Karpas-422 (cell line): ENCODE results near the gene CREBRF. TPM values are rescaled to one million over a fixed set of nuclear protein-coding genes. Genes with fewer than 3 reads are reported as not detected.
"Not testable (repeated sequence)": the region's sequence is repeated elsewhere in the genome, so short reads cannot be mapped to it uniquely, and the experiment has no call there.

ENCODE experiments used
- DNase-seq: peaks from one replicate; pipeline ENCODE4 v3.0.0-alpha.2; 2015
- H2AFZ ChIP-seq: fragments of 200-600 bp; sonication (generic); 2 replicates; pipeline ENCODE4 v1.6.1; 2014; ENCODE audit warnings: antibody characterized with exemption, low read length, mixed read lengths
- H3K27ac ChIP-seq: fragments of 200-600 bp; sonication (generic); 2 replicates; pipeline ENCODE4 v1.5.1; 2014; ENCODE audit warnings: mild to moderate bottlenecking, low read length, moderate library complexity
- H3K27me3 ChIP-seq: fragments of 200-600 bp; sonication (generic); 2 replicates; pipeline ENCODE4 v1.6.1; 2014; ENCODE audit warnings: low read length, mixed read lengths
- H3K36me3 ChIP-seq: fragments of 200-600 bp; sonication (generic); 2 replicates; pipeline ENCODE4 v1.6.1; 2014; ENCODE audit warnings: low read length, mixed read lengths; ENCODE audit not compliant: insufficient read depth
- H3K4me1 ChIP-seq: fragments of 200-600 bp; sonication (generic); 2 replicates; pipeline ENCODE4 v1.6.1; 2014; ENCODE audit warnings: mild to moderate bottlenecking, low read length, mixed read lengths
- H3K4me2 ChIP-seq: fragments of 200-600 bp; sonication (generic); 2 replicates; pipeline ENCODE4 v1.6.1; 2014; ENCODE audit warnings: low read length, low read depth, mild to moderate bottlenecking; ENCODE audit not compliant: poor library complexity, severe bottlenecking
- H3K4me3 ChIP-seq: fragments of 200-600 bp; sonication (generic); 2 replicates; pipeline ENCODE4 v1.5.1; 2014; ENCODE audit warnings: mild to moderate bottlenecking, antibody characterized with exemption, low read length, mixed read lengths
- H3K79me2 ChIP-seq: fragments of 200-600 bp; sonication (generic); 2 replicates; pipeline ENCODE4 v1.6.1; 2014; ENCODE audit warnings: mild to moderate bottlenecking, low read length, mixed read lengths
- H3K9ac ChIP-seq: fragments of 200-600 bp; sonication (generic); 2 replicates; pipeline ENCODE4 v1.6.0; 2014; ENCODE audit warnings: low read length
- H3K9me2 ChIP-seq: fragments of 200-600 bp; sonication (generic), shearing (Covaris generic); replicated peaks from 2 replicates; pipeline ENCODE4 v1.6.0; 2014; ENCODE audit warnings: mild to moderate bottlenecking, low read length, moderate library complexity; ENCODE audit not compliant: insufficient read depth
- H3K9me3 ChIP-seq: fragments of 300-700, 200-600 bp; sonication (generic); 2 replicates; pipeline ENCODE4 v1.6.1; 2014; ENCODE audit warnings: low read length, mixed read lengths
- H4K20me1 ChIP-seq: fragments of 200-600 bp; sonication (generic); 2 replicates; pipeline ENCODE4 v1.6.1; 2014; ENCODE audit warnings: mild to moderate bottlenecking, antibody characterized with exemption, low read length, low read depth; ENCODE audit not compliant: insufficient read depth
- total RNA-seq: library from RNA; depleted of rRNA; stranded (reverse); fragments of >200 nt; shearing (Covaris generic); gene quantifications from 2 replicates; pipeline ENCODE4 v1.2.3, GENCODE V29; 2014; ENCODE audit warnings: low replicate concordance

CREBRF gene
- total RNA-seq, 1 experiment from 2014 or later = 31.9 TPM

DNA sequence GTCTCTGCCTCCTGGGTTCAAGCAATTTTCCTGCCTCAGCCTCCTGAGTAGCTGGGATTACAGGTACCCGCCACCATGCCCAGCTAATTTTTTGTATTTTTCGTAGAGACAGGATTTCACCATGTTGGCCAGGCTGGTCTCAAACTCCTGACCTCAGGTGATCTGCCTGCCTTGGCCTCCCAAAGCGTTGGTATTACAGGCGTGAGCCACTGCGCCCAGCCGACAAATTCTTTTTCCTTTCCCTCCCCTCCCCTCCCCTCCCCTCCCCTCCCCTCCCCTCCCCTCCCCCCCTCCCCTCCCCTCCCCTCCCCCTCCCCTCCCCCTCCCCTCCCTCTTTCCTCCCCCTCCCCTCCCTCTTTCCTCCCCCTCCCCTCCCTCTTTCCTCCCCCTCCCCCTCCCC, 76.0 kb downstream of the CREBRF start:
- H2AFZ ChIP-seq, H3K27ac ChIP-seq, DNase-seq, H4K20me1 ChIP-seq, H3K79me2 ChIP-seq, H3K9ac ChIP-seq, H3K9me2 ChIP-seq, H3K36me3 ChIP-seq, H3K4me1 ChIP-seq, H3K9me3 ChIP-seq, H3K4me2 ChIP-seq, H3K4me3 ChIP-seq, H3K27me3 ChIP-seq: not testable (repeated sequence)

DNA sequence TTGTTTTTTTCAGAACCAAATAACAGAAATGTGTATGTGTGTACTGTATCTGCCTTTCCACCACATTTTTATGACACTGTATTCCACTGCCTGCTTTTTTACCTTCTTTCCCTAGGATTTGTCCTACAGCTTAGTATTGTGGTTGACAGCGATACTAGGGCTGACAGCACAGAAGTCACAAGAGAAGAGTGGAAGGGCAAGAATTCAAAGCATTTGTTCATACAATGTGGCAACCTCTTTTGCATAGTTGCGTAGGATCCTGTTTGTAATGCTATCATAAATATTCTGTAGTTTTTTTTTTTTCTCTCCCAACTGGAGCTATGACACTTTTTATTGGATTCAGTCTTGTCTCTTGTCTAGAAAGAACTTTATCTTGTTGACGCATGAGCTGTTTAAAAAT, 82.6 kb downstream of the CREBRF start:
- H3K4me1 ChIP-seq = no peaks in the 10 kb centered on the region
- no peak overlapping the region for H3K4me2 ChIP-seq
- no peaks in the 10 kb centered on the region for H3K27me3 ChIP-seq
- H4K20me1 ChIP-seq = no peaks in the 10 kb centered on the region
- no peaks in the 10 kb centered on the region for H3K9me3 ChIP-seq
- H3K4me3 ChIP-seq = no peak overlapping the region
- DNase-seq = no peak
- no peak overlapping the region for H2AFZ ChIP-seq
- H3K36me3 ChIP-seq = no peaks in the 10 kb centered on the region
- H3K9me2 ChIP-seq = no peaks in the 10 kb centered on the region
- H3K9ac ChIP-seq = no peak overlapping the region
- H3K79me2 ChIP-seq = no peaks in the 10 kb centered on the region
- H3K27ac ChIP-seq = no peak overlapping the region

DNA sequence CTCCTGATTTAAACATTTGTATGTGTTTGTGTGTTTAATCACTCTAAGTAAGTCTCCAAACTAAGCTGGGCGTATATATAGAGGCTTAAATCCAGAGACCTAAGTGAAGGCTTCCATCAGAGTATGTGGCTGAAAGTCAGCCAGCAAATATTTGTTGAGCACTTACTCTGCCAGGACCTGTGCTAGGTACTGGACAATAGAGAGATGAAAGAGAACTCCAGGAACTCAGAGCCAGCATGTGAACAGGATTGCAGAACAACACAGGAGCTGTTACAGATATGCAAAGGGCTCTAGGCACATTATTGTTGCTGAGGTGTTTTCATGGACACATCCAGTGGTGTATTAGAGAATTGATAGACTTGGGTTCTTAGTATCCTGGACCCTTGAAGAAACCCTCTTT, 83.5 kb downstream of the CREBRF start:
- DNase-seq = no peak
- no peak overlapping the region for H3K4me3 ChIP-seq
- H3K9me2 ChIP-seq = no peaks in the 10 kb centered on the region
- no peaks in the 10 kb centered on the region for H4K20me1 ChIP-seq
- no peaks in the 10 kb centered on the region for H3K27me3 ChIP-seq
- no peak overlapping the region for H3K4me2 ChIP-seq
- no peaks in the 10 kb centered on the region for H3K36me3 ChIP-seq
- H3K4me1 ChIP-seq = peaks cover 5% of the 10 kb centered on the region; the same call in 1 of the 2 replicates
- H3K27ac ChIP-seq = no peak overlapping the region
- H2AFZ ChIP-seq = no peak overlapping the region
- no peaks in the 10 kb centered on the region for H3K9me3 ChIP-seq
- no peak overlapping the region for H3K9ac ChIP-seq
- H3K79me2 ChIP-seq = no peaks in the 10 kb centered on the region; the same call in 1 of the 2 replicates

DNA sequence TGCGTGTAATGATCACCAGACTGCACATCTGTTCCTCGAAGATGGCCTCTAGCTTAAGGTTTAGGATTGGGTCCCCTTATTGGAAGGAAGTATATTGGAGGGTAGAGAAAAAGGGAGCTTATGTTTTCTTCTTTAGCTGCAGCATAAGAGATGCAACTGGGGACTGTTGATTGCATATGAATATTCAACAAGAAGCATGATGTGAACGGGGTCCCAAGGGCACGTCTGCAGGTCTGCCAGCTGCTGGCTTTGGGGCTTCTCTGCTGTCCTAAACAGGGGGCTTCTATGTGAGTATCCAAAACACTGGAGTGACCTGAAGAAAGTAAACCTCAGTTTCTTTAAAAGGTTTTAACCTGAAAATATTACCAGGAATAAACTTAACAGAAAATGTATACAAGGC, 84.6 kb downstream of the CREBRF start:
- peaks cover 14% of the 10 kb centered on the region for H3K4me1 ChIP-seq
- no peak for DNase-seq
- H3K4me3 ChIP-seq = no peak overlapping the region
- H2AFZ ChIP-seq = no peak overlapping the region
- H3K9ac ChIP-seq = no peak overlapping the region
- H3K27me3 ChIP-seq = no peaks in the 10 kb centered on the region
- H3K36me3 ChIP-seq = no peaks in the 10 kb centered on the region
- H3K9me3 ChIP-seq = no peaks in the 10 kb centered on the region
- H3K27ac ChIP-seq = no peak overlapping the region
- no peak overlapping the region for H3K4me2 ChIP-seq
- H3K79me2 ChIP-seq = peaks cover 11% of the 10 kb centered on the region
- no peaks in the 10 kb centered on the region for H3K9me2 ChIP-seq
- H4K20me1 ChIP-seq = no peaks in the 10 kb centered on the region

DNA sequence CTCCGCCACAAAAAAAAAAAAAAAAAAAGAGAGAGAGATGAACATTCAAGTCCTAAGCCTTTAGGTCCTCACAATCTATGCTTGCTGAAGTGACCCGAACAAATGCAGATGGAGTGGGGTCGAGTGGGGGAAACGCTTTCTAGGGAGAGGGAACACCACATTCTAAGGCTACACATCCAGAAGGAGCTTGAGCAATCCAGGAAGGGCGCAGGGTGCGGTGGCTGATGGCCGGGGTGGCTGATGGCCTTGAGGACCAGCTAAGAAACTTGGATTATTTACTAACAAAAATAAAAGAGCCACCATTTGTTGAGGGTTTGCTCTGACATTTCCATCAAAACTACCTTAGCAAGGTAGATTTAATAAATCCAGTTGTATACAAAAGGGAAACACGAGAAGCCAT, 87.4 kb downstream of the CREBRF start:
- Histone ChIP-seq H3K27me3 (no peaks in the 10 kb centered on the region), H3K4me3 (no peak overlapping the region), H3K36me3 (peaks cover 5% of the 10 kb centered on the region), H4K20me1 (no peaks in the 10 kb centered on the region), H3K9me2 (no peaks in the 10 kb centered on the region), H3K9ac (no peak overlapping the region), H3K4me2 (peak overlapping the region; percentile 99), H2AFZ (peak overlapping the region; percentile 17; the same call in 1 of the 2 replicates), H3K4me1 (peaks cover 16% of the 10 kb centered on the region), H3K79me2 (peaks cover 11% of the 10 kb centered on the region), H3K9me3 (no peaks in the 10 kb centered on the region), H3K27ac (no peak overlapping the region)
- DNase-seq = no peak

DNA sequence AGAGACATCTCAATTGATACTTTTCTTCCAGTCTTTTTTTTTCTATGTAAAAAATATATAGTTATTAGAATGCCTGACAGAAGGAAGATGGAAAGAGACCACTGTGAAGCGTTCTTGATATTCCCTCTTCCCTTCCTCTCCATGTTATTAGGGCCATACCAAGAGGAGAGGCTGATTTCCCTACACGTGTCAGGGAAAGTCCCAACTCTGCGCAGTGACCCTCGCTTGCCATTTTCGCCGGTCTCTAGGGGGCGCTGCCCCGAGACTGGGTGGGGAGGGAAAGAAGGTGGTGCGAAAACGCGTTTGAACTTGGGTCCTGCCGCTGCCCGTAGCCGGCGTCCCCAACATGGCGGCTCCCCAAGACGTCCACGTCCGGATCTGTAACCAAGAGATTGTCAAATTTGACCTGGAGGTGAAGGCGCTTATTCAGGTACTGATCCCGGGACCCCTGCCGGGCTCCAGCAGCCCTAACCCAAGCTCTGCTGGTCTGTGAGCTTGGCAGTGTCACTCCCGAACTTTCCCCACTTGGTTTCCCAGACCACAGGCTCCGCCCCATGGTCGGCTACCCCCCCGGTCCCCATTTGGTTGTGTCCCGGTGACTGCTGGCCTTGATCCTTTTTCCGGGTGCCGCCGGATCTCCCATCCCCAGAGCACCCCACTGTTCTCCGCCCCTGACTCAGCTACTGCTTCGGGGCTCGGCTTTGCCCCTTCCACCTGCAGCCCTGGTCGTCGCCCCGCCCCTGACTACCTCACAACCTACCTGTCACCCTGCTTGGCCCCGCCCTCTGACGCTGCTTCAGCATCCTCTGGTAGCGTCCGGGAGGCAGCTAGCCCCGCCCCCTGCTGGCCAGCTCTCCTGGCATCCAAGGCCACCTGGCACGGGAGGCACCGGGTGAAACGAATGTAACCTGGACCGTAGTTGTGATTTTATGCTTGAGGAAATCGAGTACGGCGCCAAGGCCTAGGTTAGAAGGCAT, 88.3 kb downstream of the CREBRF start, which contains the start of gene BNIP1:
Gene BNIP1 (plus strand): TSS at position 332 of the 977 bp plus-strand sequence. CDS start 15 bp downstream, at position 347.
- no peaks in the 10 kb centered on the region for H3K9me3 ChIP-seq
- peaks cover 14% of the 10 kb centered on the region for H3K36me3 ChIP-seq
- H3K9ac ChIP-seq = peak within 1 kb of the TSS; percentile 73
- H3K9me2 ChIP-seq = no peaks in the 10 kb centered on the region
- peak within 1 kb of the TSS; percentile 89 for H3K4me3 ChIP-seq
- H3K4me2 ChIP-seq = peak within 1 kb of the TSS; percentile 99
- H4K20me1 ChIP-seq = no peaks in the 10 kb centered on the region
- no peak within 1 kb of the TSS for H3K27ac ChIP-seq
- DNase-seq = peak; percentile 98
- H3K4me1 ChIP-seq = peaks cover 16% of the 10 kb centered on the region
- peaks cover 11% of the 10 kb centered on the region for H3K79me2 ChIP-seq
- peak within 1 kb of the TSS; percentile 85 for H2AFZ ChIP-seq
- H3K27me3 ChIP-seq = no peaks in the 10 kb centered on the region

DNA sequence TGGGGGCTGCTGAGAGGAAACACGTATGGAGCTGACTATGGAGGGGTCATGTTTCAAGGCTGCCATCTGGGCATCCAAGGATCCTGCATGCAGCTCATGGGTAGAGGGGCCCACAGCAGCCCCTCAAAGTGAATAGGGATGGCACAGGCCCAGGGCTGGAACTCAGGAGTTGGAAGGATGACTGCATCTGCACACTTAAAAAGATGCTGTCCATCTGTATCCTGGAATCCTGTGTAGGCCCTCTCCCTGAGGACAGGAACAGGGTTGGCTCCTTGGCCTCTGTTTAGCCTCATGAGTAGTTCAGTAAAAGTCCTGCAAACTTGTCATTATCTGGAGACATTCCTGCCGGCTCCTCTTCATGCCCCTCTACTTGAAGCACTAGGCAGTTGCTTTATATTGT, 92.2 kb downstream of the CREBRF start:
- Histone ChIP-seq H3K79me2 (peaks cover 11% of the 10 kb centered on the region), H3K4me2 (no peak overlapping the region), H3K27me3 (no peaks in the 10 kb centered on the region), H4K20me1 (no peaks in the 10 kb centered on the region), H3K4me3 (no peak overlapping the region), H3K36me3 (peaks cover 23% of the 10 kb centered on the region), H3K9me3 (no peaks in the 10 kb centered on the region), H2AFZ (no peak overlapping the region), H3K27ac (no peak overlapping the region), H3K9ac (no peak overlapping the region), H3K4me1 (peaks cover 16% of the 10 kb centered on the region), H3K9me2 (no peaks in the 10 kb centered on the region)
- DNase-seq = no peak

DNA sequence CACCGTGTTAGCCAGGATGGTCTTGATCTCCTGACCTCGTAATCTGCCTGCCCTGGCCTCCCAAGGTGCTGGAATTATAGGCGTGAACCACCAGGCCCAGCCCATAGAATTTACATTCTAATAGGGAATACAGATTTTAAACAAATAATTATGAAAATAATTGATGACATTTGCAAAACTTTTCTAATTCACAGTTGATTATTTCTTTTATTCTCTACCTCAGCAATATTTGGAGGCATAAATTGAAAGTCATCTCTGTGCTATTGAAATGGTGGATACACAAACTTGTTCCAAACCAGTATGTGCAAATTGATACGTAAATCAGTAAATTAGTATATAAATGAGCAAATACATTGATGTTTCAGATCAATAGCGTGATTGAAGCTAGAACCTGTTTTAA, 96.4 kb downstream of the CREBRF start:
- Histone ChIP-seq H3K9me2 (no peaks in the 10 kb centered on the region), H3K36me3 (peaks cover 23% of the 10 kb centered on the region), H2AFZ (no peak overlapping the region), H3K4me3 (no peak overlapping the region), H3K4me2 (no peak overlapping the region), H3K27me3 (no peaks in the 10 kb centered on the region), H3K9ac (no peak overlapping the region), H3K79me2 (no peaks in the 10 kb centered on the region; the same call in 1 of the 2 replicates), H4K20me1 (no peaks in the 10 kb centered on the region), H3K27ac (no peak overlapping the region), H3K9me3 (no peaks in the 10 kb centered on the region), H3K4me1 (no peaks in the 10 kb centered on the region)
- DNase-seq = no peak
